ENCODE results near the gene SUSD6. TPM values are rescaled to one million over a fixed set of nuclear protein-coding genes. Genes with fewer than 3 reads are reported as not detected.

Gene SUSD6
- total RNA-seq, 1 experiment from 2014 or later = 24.1 TPM

- H4K20me1 ChIP-seq (ENCODE audit: insufficient read depth) = no peaks in the 10 kb centered on the region
- no peak overlapping the region for H3K27ac ChIP-seq
- TF ChIP-seq EZH2 (IDR thresholded peaks at IDR 0.05; ENCODE audit: low read depth) (no peak), CTCF (conservative IDR thresholded peaks at IDR 0.05) (no peak)
- no peak overlapping the region for H3K4me3 ChIP-seq
- no peaks in the 10 kb centered on the region for H3K9me3 ChIP-seq (ENCODE audit: insufficient read depth, low read depth)
- intact Hi-C loops (cut with micrococcal nuclease; ENCODE audit: unreplicated experiment) = no loop called here
- no TSS peak for BruUV-seq (replicated peaks)
- no peaks in the 10 kb centered on the region for H3K79me2 ChIP-seq (ENCODE audit: low read depth)
- no peaks in the 10 kb centered on the region for H3K27me3 ChIP-seq (ENCODE audit: insufficient read depth, low read depth)
- H3K36me3 ChIP-seq (ENCODE audit: low read depth) = no peaks in the 10 kb centered on the region
- no peak overlapping the region for H2AFZ ChIP-seq
- H3K4me1 ChIP-seq (replicated peaks; ENCODE audit: insufficient read depth) = no peaks in the 10 kb centered on the region
- no peak for DNase-seq
- CTCF ChIA-PET = no interaction called here
- no peaks in the 10 kb centered on the region for H3K9me2 ChIP-seq (ENCODE audit: insufficient read depth)
- H3K4me2 ChIP-seq = no peak overlapping the region
- peaks cover 7% of the 10 kb centered on the region; the same call in 1 of the 2 replicates for H3F3A ChIP-seq (ENCODE audit: insufficient read depth, low read depth)
- POLR2A ChIA-PET (ENCODE audit: unreplicated experiment) = no interaction called here
Measured at GRCh38 chr14:69710378-69710777, 99.0 kb downstream of the SUSD6 start.

GRCh38 chr14:69711065-69711464, 99.7 kb downstream of the SUSD6 start:
- TF ChIP-seq CTCF (conservative IDR thresholded peaks at IDR 0.05) (no peak), EZH2 (IDR thresholded peaks at IDR 0.05; ENCODE audit: low read depth) (no peak)
- Histone ChIP-seq H3K27ac (no peak overlapping the region), H2AFZ (no peak overlapping the region), H3K9me2 (ENCODE audit: insufficient read depth) (no peaks in the 10 kb centered on the region), H3F3A (ENCODE audit: insufficient read depth, low read depth) (peaks cover 8% of the 10 kb centered on the region; the same call in 1 of the 2 replicates), H3K4me2 (no peak overlapping the region), H3K36me3 (ENCODE audit: low read depth) (no peaks in the 10 kb centered on the region), H3K27me3 (ENCODE audit: insufficient read depth, low read depth) (no peaks in the 10 kb centered on the region), H4K20me1 (ENCODE audit: insufficient read depth) (no peaks in the 10 kb centered on the region), H3K4me3 (no peak overlapping the region), H3K9me3 (ENCODE audit: insufficient read depth, low read depth) (no peaks in the 10 kb centered on the region), H3K79me2 (ENCODE audit: low read depth) (no peaks in the 10 kb centered on the region), H3K4me1 (replicated peaks; ENCODE audit: insufficient read depth) (no peaks in the 10 kb centered on the region)
- POLR2A ChIA-PET (ENCODE audit: unreplicated experiment) = no interaction called here
- intact Hi-C loops (cut with micrococcal nuclease; ENCODE audit: unreplicated experiment) = no loop called here
- CTCF ChIA-PET = interaction anchor here (0.7 kb wide), 1 partner anchor 44 kb away, joined by 5 read pairs; no protein-coding TSS in a partner anchor
- BruUV-seq (replicated peaks) = no TSS peak
- no peak for DNase-seq

GRCh38 chr14:69711477-69711876, 100.1 kb downstream of the SUSD6 start:
- Histone ChIP-seq H3K4me3 (no peak overlapping the region), H3K27me3 (ENCODE audit: insufficient read depth, low read depth) (no peaks in the 10 kb centered on the region), H3K9me3 (ENCODE audit: insufficient read depth, low read depth) (no peaks in the 10 kb centered on the region), H3K36me3 (ENCODE audit: low read depth) (no peaks in the 10 kb centered on the region), H3K9me2 (ENCODE audit: insufficient read depth) (no peaks in the 10 kb centered on the region), H4K20me1 (ENCODE audit: insufficient read depth) (no peaks in the 10 kb centered on the region), H3F3A (ENCODE audit: insufficient read depth, low read depth) (peaks cover 12% of the 10 kb centered on the region; the same call in 1 of the 2 replicates), H3K79me2 (ENCODE audit: low read depth) (no peaks in the 10 kb centered on the region), H2AFZ (no peak overlapping the region), H3K27ac (no peak overlapping the region), H3K4me2 (no peak overlapping the region), H3K4me1 (replicated peaks; ENCODE audit: insufficient read depth) (no peaks in the 10 kb centered on the region)
- intact Hi-C loops (cut with micrococcal nuclease; ENCODE audit: unreplicated experiment) = no loop called here
- DNase-seq = no peak
- CTCF ChIA-PET = interaction anchor here (0.7 kb wide), 1 partner anchor 44 kb away, joined by 5 read pairs; no protein-coding TSS in a partner anchor
- TF ChIP-seq EZH2 (IDR thresholded peaks at IDR 0.05; ENCODE audit: low read depth) = no peak
- no peak for TF ChIP-seq CTCF (conservative IDR thresholded peaks at IDR 0.05)
- POLR2A ChIA-PET (ENCODE audit: unreplicated experiment) = no interaction called here
- BruUV-seq (replicated peaks) = no TSS peak

Measured in PC-9 (cell line).